Upper lobe of right lung (tissue), 1 donor: ENCODE measurements around the gene KRTAP29-1. TPM values are rescaled to one million over a fixed set of nuclear protein-coding genes. Genes with fewer than 3 reads are reported as not detected.
A peak's percentile ranks its signal among the peaks of the same experiment; 100 is the strongest.

ENCODE experiments used
- ATAC-seq: fragments of 200-7000 bp; cut with Tn5 transposase; one replicate; pipeline ENCODE4 v1.9.1; 2020; ENCODE audit warnings: mild to moderate bottlenecking, moderate library complexity
- DNase-seq: peaks from one replicate; pipeline ENCODE4 v3.0.0-alpha.2; 2020
- H3K27ac ChIP-seq: fragments of 200-600 bp; one replicate; pipeline ENCODE4 v1.8.0; 2022
- H3K27me3 ChIP-seq: fragments of 200-600 bp; one replicate; pipeline ENCODE4 v1.8.0; 2022; ENCODE audit warnings: mild to moderate bottlenecking
- H3K36me3 ChIP-seq: fragments of 200-600 bp; one replicate; pipeline ENCODE4 v1.8.0; 2022
- H3K4me1 ChIP-seq: fragments of 200-600 bp; one replicate; pipeline ENCODE4 v1.8.0; 2022
- H3K4me3 ChIP-seq: fragments of 200-600 bp; one replicate; pipeline ENCODE4 v1.8.0; 2022; ENCODE audit warnings: mild to moderate bottlenecking
- H3K9me3 ChIP-seq: fragments of 200-600 bp; one replicate; pipeline ENCODE4 v1.8.0; 2022
- CTCF ChIP-seq: fragments of 200-600 bp; IDR thresholded peaks from one replicate; pipeline ENCODE4 v1.8.0; 2022; ENCODE audit warnings: antibody characterized with exemption
- intact Hi-C: fragments of 100-400 bp; cut with DNase I; formaldehyde crosslinking; loops from one replicate; pipeline ENCODE4 v1.11.0; 2022
- total RNA-seq: library from RNA; stranded (reverse); fragmentation: NEBNext Ultra II Directional; extraction: Animal tissue kit (Norgen Biotek cat#: 25700); gene quantifications from one replicate; pipeline ENCODE4 v1.2.1, GENCODE V29; 2021
- donor health status: DM: no; HTN: yes; CAD: no; lungs with severe emphysema.

The KRTAP29-1 gene
- total RNA-seq, 1 donor from 2014 or later = not detected

- DNase-seq = no peak
- intact Hi-C loops = no loop called here
Measured at GRCh38 chr17:41343029-41343428, 40.4 kb upstream of the KRTAP29-1 start.

GRCh38 chr17:41340934-41341861 is 38.5 kb upstream of the KRTAP29-1 start:
- H3K27me3 ChIP-seq = no peaks in the 10 kb centered on the region
- DNase-seq (no peak), ATAC-seq (no peak)
- H3K4me3 ChIP-seq = no peak overlapping the region
- TF ChIP-seq CTCF = no peak
- H3K27ac ChIP-seq = no peak overlapping the region
- no peaks in the 10 kb centered on the region for H3K36me3 ChIP-seq
- H3K9me3 ChIP-seq = no peaks in the 10 kb centered on the region
- intact Hi-C loops = no loop called here
- peaks cover 20% of the 10 kb centered on the region for H3K4me1 ChIP-seq

More at GRCh38 chr17:41343029-41343428, 40.4 kb upstream of the KRTAP29-1 start:
- Histone ChIP-seq H3K27me3 (no peaks in the 10 kb centered on the region), H3K4me3 (no peak overlapping the region), H3K4me1 (peaks cover 20% of the 10 kb centered on the region), H3K27ac (no peak overlapping the region), H3K9me3 (no peaks in the 10 kb centered on the region), H3K36me3 (no peaks in the 10 kb centered on the region)
- TF ChIP-seq CTCF = no peak
- no peak for ATAC-seq

- Histone ChIP-seq H3K27ac (no peak overlapping the region), H3K4me3 (no peak overlapping the region), H3K9me3 (no peaks in the 10 kb centered on the region), H3K36me3 (no peaks in the 10 kb centered on the region), H3K27me3 (no peaks in the 10 kb centered on the region), H3K4me1 (peaks cover 20% of the 10 kb centered on the region)
- intact Hi-C loops = no loop called here
- ATAC-seq (no peak), DNase-seq (no peak)
- no peak for TF ChIP-seq CTCF
Measured at GRCh38 chr17:41340494-41340893, 37.8 kb upstream of the KRTAP29-1 start.

GRCh38 chr17:41339571-41340172 is 37.0 kb upstream of the KRTAP29-1 start:
- no peak overlapping the region for H3K4me3 ChIP-seq
- no peaks in the 10 kb centered on the region for H3K27me3 ChIP-seq
- intact Hi-C loops = no loop called here
- DNase-seq = no peak
- H3K36me3 ChIP-seq = no peaks in the 10 kb centered on the region
- TF ChIP-seq CTCF = no peak
- ATAC-seq = no peak
- H3K9me3 ChIP-seq = no peaks in the 10 kb centered on the region
- H3K27ac ChIP-seq = peak overlapping the region; percentile 45
- peaks cover 20% of the 10 kb centered on the region for H3K4me1 ChIP-seq

- Histone ChIP-seq H3K4me1 (peaks cover 20% of the 10 kb centered on the region), H3K36me3 (no peaks in the 10 kb centered on the region), H3K27me3 (no peaks in the 10 kb centered on the region), H3K27ac (peak overlapping the region; percentile 45), H3K4me3 (no peak overlapping the region), H3K9me3 (no peaks in the 10 kb centered on the region)
- intact Hi-C loops = no loop called here
- ATAC-seq (peak; percentile 74), DNase-seq (no peak)
- TF ChIP-seq CTCF = no peak
Measured at GRCh38 chr17:41338961-41339485, 36.4 kb upstream of the KRTAP29-1 start.
